Epithelial cell of proximal tubule (primary cell): ENCODE data around the gene KIF3C. TPM values are rescaled to one million over a fixed set of nuclear protein-coding genes. Genes with fewer than 3 reads are reported as not detected.

ENCODE experiments used
- DNase-seq: peaks from one replicate; pipeline ENCODE4 v3.0.0-alpha.2; 2011; ENCODE audit warnings: low read depth
- H3K4me3 ChIP-seq: 2 replicates; pipeline ENCODE4 v1.5.1; 2011; ENCODE audit warnings: low read depth, mild to moderate bottlenecking, low read length
- CTCF ChIP-seq: conservative IDR thresholded peaks from 2 replicates; pipeline ENCODE4 v1.5.1; 2012; ENCODE audit warnings: low read depth, mild to moderate bottlenecking, low read length
- total RNA-seq: library from RNA; depleted of rRNA; stranded (reverse); fragments of >200 nt; gene quantifications from 2 replicates; pipeline ENCODE4 v1.2.3, GENCODE V29; 2015

The KIF3C gene
- total RNA-seq, 1 donor from 2014 or later: 30.1 TPM

- no peak for TF ChIP-seq CTCF
- DNase-seq: no peak
- no peak overlapping the region for H3K4me3 ChIP-seq
Measured at GRCh38 chr2:25996844-25997243, 14.5 kb upstream of the KIF3C start.

GRCh38 chr2:25994509-25994908, 12.2 kb upstream of the KIF3C start:
- DNase-seq: no peak
- H3K4me3 ChIP-seq: no peak overlapping the region
- no peak for TF ChIP-seq CTCF

- H3K4me3 ChIP-seq: no peak overlapping the region
- DNase-seq: no peak
- no peak for TF ChIP-seq CTCF
Measured at GRCh38 chr2:25993049-25993448, 10.8 kb upstream of the KIF3C start.

- no peak overlapping the region for H3K4me3 ChIP-seq
- no peak for TF ChIP-seq CTCF
- no peak for DNase-seq
Measured at GRCh38 chr2:25992556-25992955, 10.3 kb upstream of the KIF3C start.

GRCh38 chr2:25991965-25992364, 9.7 kb upstream of the KIF3C start:
- no peak for TF ChIP-seq CTCF
- DNase-seq: no peak
- H3K4me3 ChIP-seq: no peak overlapping the region

GRCh38 chr2:25989154-25989553, 6.9 kb upstream of the KIF3C start:
- TF ChIP-seq CTCF: no peak
- no peak for DNase-seq
- no peak overlapping the region for H3K4me3 ChIP-seq

GRCh38 chr2:25988134-25988533, 5.8 kb upstream of the KIF3C start:
- DNase-seq: no peak
- TF ChIP-seq CTCF: no peak

More at GRCh38 chr2:25988134-25988533, 5.8 kb upstream of the KIF3C start:
- no peak overlapping the region for H3K4me3 ChIP-seq
